Coronary artery (tissue), 2 donors: Measurements from ENCODE around the gene CDH13.

Source experiments
- DNase-seq: peaks from one replicate; pipeline ENCODE4 v3.0.0-alpha.2; 2017; ENCODE audit warnings: low spot score
- H3K27ac ChIP-seq, 2 donors: fragments of 200-600 bp; sonication (generic); one replicate each; pipeline ENCODE4 v1.5.1; 2016 to 2019
- H3K4me3 ChIP-seq: fragments of 200-600 bp; sonication (generic); 2 replicates; pipeline ENCODE4 v1.5.1; 2016; ENCODE audit warnings: mild to moderate bottlenecking, moderate library complexity
- TF ChIP-seq, protein P1 (sequence below): fragments of 200-600 bp; sonication (generic); IDR thresholded peaks from one replicate; pipeline ENCODE4 v1.5.1; 2019; ENCODE audit warnings: antibody characterized with exemption

The CDH13 gene

DNA sequence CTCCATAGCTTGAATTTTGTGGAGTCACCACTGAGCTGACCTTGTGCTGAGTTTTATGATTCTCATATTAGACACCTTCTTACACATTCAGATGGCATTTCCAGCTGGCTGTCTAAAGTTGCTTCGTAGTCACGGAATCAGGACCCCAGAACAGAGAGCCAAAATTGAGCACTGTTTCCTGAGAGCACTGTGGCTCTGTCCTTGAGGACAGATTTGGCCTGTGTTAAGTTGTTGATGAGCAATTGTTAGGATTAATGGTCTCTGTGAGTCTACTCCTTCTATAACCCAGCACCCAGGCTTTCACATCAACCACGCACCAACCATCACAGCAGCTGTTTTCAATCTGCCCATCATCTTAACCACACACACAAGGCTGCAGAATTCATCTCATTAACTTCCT, 903.5 kb downstream of the CDH13 start:
- no peak overlapping the region for H3K27ac ChIP-seq
- DNase-seq = no peak
- H3K4me3 ChIP-seq = no peak overlapping the region
- TF ChIP-seq, protein P1, sequence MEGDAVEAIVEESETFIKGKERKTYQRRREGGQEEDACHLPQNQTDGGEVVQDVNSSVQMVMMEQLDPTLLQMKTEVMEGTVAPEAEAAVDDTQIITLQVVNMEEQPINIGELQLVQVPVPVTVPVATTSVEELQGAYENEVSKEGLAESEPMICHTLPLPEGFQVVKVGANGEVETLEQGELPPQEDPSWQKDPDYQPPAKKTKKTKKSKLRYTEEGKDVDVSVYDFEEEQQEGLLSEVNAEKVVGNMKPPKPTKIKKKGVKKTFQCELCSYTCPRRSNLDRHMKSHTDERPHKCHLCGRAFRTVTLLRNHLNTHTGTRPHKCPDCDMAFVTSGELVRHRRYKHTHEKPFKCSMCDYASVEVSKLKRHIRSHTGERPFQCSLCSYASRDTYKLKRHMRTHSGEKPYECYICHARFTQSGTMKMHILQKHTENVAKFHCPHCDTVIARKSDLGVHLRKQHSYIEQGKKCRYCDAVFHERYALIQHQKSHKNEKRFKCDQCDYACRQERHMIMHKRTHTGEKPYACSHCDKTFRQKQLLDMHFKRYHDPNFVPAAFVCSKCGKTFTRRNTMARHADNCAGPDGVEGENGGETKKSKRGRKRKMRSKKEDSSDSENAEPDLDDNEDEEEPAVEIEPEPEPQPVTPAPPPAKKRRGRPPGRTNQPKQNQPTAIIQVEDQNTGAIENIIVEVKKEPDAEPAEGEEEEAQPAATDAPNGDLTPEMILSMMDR = no peak

DNA sequence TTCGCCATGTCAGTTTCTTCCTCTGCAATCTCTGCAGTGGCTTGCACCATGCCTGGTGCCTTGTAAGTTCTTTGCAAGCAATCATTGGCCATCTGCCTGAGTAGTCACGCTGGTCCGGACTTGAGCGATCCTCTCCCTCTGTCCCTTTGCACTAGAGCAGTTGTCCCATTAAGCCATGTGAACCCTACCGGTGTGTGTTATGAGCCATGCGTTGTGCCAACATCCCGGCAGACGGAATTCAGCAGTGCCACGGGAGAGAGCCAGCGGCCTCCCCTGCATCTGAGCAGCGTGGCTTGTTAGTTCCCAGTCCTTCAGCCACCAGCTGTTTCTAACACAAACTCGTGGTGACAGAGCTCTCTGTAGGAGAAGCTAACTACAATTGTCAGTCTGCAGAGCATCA, 905.9 kb downstream of the CDH13 start:
- TF ChIP-seq, protein P1 = no peak
- DNase-seq = no peak
- Histone ChIP-seq H3K4me3 (no peak overlapping the region), H3K27ac (no peak overlapping the region)

- Histone ChIP-seq H3K4me3 (no peak overlapping the region), H3K27ac (no peak overlapping the region)
- no peak for DNase-seq
- TF ChIP-seq, protein P1 = no peak
Measured at GRCh38 chr16:83533193-83533592, 906.4 kb downstream of the CDH13 start.

DNA sequence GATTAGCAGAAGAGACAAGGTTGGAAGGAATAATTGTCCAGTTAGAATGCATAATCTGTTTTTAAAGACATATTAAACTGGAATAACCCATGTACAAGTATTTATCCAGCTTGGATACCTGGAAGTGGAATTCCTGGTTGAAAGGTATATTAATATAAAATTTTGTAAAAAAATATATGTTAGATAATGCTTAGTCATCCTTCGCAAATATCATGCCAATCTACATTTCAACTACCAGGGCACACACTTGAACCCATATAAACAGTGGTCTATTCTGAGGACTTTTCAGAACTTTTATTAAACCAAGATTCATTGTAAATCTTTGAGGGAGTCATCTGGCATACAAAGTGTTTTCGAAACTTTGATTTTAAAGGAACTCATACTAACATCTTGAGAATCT, 911.9 kb downstream of the CDH13 start:
- H3K4me3 ChIP-seq = no peak overlapping the region
- TF ChIP-seq, protein P1 = no peak
- DNase-seq = no peak
- no peak overlapping the region for H3K27ac ChIP-seq

DNA sequence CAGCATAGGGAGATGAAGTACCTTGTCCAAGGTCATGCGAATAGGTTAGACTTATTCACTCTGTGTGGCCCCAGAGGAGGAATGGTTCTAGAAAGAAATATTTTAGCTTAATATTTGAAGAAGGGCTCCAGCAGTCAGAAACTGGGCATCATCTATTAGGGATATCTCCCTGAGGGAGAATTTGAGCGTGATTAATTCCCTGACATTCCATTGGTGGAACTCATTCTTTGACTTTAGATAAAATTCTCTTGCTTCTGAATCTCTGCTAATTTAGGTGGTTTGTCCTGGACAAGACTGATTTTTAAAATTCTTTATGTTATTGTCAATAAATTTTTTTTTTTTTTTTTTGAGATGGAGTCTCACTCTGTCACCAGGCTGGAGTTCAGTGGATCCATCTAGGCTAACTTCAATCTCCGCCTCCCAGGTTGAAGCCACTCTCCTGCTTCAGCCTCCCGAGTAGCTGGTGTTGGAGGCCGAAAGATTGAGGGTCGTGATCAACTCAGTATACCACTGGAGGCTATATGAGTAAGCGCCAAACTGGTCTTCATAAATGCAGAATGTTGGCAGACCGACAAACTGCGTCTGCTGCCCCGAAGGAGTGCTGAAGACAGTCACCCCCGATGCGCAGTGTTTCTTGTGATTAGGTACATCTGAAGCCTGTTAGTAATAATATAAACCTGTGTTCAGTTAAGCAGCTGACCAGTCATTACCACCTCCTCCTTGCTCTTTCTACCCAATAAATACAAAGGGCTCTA, 913.1 kb downstream of the CDH13 start:
- Histone ChIP-seq H3K27ac (no peak overlapping the region), H3K4me3 (no peak overlapping the region)
- TF ChIP-seq, protein P1 = no peak
- DNase-seq = no peak

DNA sequence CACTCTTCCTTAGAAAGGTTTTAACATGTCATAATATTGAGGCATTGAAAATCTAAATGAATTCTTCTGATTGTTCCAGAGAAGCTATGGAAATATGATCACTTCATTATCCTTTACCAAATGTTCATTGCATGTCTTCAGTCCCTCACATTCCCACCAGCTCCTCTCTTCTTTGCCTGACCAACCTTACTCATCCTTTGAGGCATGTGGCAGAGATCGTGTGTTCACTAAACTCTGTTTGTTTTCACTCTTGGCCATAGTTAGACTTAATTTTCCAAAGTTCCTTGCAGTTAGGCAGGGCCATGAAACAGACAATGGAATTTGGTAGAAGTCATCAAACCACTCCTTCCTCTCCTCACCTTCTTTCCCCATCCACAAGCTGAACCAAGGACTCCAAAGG, 914.5 kb downstream of the CDH13 start:
- TF ChIP-seq, protein P1 = no peak

GRCh38 chr16:83542491-83542890, 915.7 kb downstream of the CDH13 start:
- Histone ChIP-seq H3K4me3 (no peak overlapping the region), H3K27ac (no peak overlapping the region)
- TF ChIP-seq, protein P1 = no peak
- no peak for DNase-seq

More for the DNA sequence above, 914.5 kb downstream of the CDH13 start:
- no peak overlapping the region for H3K4me3 ChIP-seq
- no peak overlapping the region for H3K27ac ChIP-seq
- no peak for DNase-seq
